ENCODE measurements around the gene SAT1.
A peak's percentile ranks its signal among the peaks of the same experiment; 100 is the strongest.

Gene SAT1

DNA sequence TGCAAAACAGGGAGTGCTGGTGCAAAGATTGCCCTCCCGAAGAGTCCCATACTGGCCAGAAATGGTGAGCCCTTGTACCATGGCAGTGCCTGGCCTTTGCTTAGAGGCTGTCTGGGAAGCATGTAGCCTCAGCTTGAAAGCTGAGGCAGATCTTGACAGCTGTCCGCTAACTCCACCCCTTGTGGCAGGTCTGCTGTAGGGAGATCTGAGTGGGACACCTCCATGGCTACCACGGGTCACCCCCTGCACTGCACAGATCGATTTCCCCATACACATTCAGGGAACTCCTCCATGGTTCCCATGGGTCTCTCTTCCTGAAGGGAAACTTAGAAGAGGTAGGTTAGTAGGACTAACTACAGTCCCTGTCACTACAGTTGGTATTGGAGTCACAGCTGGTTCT is 33.8 kb upstream of the SAT1 start:
- H3K4me3 ChIP-seq (ENCODE audit: low read depth, low read length): no peak overlapping the region
- TF ChIP-seq, protein P1, sequence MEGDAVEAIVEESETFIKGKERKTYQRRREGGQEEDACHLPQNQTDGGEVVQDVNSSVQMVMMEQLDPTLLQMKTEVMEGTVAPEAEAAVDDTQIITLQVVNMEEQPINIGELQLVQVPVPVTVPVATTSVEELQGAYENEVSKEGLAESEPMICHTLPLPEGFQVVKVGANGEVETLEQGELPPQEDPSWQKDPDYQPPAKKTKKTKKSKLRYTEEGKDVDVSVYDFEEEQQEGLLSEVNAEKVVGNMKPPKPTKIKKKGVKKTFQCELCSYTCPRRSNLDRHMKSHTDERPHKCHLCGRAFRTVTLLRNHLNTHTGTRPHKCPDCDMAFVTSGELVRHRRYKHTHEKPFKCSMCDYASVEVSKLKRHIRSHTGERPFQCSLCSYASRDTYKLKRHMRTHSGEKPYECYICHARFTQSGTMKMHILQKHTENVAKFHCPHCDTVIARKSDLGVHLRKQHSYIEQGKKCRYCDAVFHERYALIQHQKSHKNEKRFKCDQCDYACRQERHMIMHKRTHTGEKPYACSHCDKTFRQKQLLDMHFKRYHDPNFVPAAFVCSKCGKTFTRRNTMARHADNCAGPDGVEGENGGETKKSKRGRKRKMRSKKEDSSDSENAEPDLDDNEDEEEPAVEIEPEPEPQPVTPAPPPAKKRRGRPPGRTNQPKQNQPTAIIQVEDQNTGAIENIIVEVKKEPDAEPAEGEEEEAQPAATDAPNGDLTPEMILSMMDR (IDR thresholded peaks at IDR 0.05; ENCODE audit: low read depth, low read length, missing control alignments): no peak
- DNase-seq (ENCODE audit: low read depth): no peak

DNA sequence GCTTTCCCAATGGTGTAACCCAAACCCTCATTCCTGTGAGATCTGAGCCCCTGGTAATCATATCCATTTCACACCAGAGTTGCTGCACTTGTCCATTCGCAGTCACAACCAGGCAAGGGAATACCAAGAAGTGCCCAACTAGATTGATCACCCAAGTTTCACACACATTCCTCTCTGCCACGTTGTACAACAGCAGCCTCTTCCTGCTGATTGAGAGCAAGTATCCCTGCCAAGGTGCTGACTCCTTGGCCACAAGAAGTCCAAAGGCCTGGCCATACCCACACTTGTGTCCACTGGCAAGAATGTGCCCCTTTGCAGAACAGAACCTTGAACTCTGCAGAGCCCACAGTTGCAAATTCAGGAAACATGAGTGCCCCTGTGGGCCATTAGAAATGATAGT is 33.4 kb upstream of the SAT1 start:
- H3K4me3 ChIP-seq (ENCODE audit: low read depth, low read length): no peak overlapping the region
- TF ChIP-seq, protein P1 (IDR thresholded peaks at IDR 0.05; ENCODE audit: low read depth, low read length, missing control alignments): no peak
- DNase-seq (ENCODE audit: low read depth): no peak

DNA sequence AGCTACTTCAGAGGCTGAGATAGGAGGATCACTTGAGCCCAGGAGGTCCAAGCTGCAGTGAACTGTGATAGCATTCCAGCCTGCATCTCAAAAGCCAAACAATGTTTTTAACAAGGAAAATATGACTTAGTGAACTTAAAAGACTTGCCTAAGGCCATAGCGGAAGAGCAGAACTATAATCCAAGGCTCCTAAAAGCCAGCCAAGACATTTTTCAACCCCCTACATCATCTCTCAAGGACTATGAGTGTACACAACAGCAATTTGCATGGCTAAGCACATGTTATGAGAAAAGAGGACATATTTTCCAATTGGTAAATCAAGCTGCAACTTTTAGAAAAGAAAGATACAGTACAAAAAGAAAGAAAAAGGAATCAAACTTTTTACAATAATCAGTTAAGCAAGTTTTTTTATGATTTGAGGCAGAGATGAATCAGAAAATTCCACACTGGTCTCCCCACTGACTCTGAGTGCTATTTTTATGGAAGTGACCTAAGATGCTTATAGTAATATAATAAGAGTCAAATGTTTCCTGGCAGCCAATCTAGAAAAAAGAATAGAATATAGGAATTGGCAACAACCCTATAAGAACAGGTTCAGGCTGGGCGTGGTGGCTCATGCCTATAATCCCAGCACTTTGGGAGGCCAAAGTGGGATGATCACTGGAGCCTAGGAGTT is 30.1 kb upstream of the SAT1 start:
- DNase-seq (ENCODE audit: low read depth): no peak
- H3K4me3 ChIP-seq (ENCODE audit: low read depth, low read length): no peak overlapping the region
- TF ChIP-seq, protein P1 (IDR thresholded peaks at IDR 0.05; ENCODE audit: low read depth, low read length, missing control alignments): no peak

DNA sequence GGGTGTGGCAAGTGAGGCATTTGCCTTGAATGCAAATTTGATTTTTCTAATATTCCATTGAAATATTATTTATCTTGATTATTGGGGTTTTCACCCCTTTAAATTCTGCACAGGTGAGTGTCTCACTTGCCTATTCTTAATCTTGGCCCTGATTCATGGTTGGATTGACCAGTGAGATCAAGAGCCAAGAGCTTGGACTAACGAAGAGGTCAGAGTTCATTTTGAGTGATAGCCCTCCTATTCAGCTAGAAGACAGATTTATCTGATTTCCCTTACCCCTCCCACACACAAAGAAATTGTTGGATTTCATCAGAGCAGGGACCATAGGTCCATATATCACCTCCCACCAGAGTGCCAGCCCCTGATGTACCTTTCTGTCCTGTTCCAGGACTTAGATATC is 28.3 kb upstream of the SAT1 start:
- H3K4me3 ChIP-seq (ENCODE audit: low read depth, low read length): no peak overlapping the region
- TF ChIP-seq, protein P1 (IDR thresholded peaks at IDR 0.05; ENCODE audit: low read depth, low read length, missing control alignments): no peak
- no peak for DNase-seq (ENCODE audit: low read depth)

DNA sequence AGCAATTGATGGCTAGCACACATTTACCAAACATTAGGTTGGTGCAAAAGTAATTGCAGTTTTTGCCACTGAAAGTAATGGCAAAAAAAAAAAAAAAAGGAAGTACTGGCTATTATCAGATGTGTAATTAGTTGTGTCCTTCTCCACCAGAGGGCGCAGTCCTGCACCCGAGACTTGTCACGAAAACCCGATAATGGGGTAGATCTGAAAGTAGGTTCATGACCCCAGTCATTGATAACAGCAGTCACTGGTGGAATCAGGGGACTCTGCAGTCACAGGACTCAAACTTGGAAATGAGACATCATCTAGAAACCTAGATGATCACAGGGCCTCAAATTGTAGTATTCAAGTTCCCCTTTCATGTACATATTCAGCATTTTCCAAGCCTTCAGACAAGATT is 26.8 kb upstream of the SAT1 start:
- TF ChIP-seq, protein P1 (IDR thresholded peaks at IDR 0.05; ENCODE audit: low read depth, low read length, missing control alignments): peak; percentile 53
- no peak overlapping the region for H3K4me3 ChIP-seq (ENCODE audit: low read depth, low read length)
- peak; percentile 40 for DNase-seq (ENCODE audit: low read depth)

DNA sequence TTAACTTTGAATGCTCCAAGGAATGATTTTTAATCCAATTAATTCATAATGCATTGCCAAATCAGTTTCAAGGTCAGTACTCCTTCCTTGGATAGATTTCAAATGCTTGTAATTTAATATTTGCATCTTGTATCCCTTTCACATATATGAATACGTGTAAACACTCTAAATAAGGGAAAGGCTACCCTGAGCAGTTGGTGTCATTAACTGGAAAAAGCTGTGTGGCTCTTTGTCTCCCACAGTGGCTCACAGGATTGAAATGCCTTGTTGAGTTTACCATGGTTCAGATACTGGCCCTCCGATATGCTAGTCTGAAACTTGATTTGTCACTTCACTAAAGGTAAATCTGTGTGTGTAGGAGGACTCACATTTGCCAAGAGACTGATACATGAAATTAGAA is 23.2 kb upstream of the SAT1 start:
- TF ChIP-seq, protein P1 (IDR thresholded peaks at IDR 0.05; ENCODE audit: low read depth, low read length, missing control alignments): no peak
- no peak for DNase-seq (ENCODE audit: low read depth)
- no peak overlapping the region for H3K4me3 ChIP-seq (ENCODE audit: low read depth, low read length)

Measured in GM12864 (cell line).